Astrocyte of the cerebellum (primary cell): ENCODE results near the gene RELN.

ENCODE experiments used
- DNase-seq: peaks from one replicate; pipeline ENCODE4 v3.0.0-alpha.2; 2011; ENCODE audit warnings: low read depth
- H3K4me3 ChIP-seq: 2 replicates; pipeline ENCODE4 v1.5.1; 2011; ENCODE audit warnings: mild to moderate bottlenecking, low read depth, low read length, moderate library complexity
- in situ Hi-C: cut with HindIII; loops from 2 replicates; pipeline ENCODE4 v1.10.0; 2017; ENCODE audit warnings: low sequenced_read_pairs
- TF ChIP-seq, protein P1 (sequence below): IDR thresholded peaks from 2 replicates; pipeline ENCODE4 v1.5.1; 2012; ENCODE audit warnings: low read length, low read depth, moderate library complexity, mild to moderate bottlenecking; ENCODE audit errors: missing control alignments

The RELN gene

DNA sequence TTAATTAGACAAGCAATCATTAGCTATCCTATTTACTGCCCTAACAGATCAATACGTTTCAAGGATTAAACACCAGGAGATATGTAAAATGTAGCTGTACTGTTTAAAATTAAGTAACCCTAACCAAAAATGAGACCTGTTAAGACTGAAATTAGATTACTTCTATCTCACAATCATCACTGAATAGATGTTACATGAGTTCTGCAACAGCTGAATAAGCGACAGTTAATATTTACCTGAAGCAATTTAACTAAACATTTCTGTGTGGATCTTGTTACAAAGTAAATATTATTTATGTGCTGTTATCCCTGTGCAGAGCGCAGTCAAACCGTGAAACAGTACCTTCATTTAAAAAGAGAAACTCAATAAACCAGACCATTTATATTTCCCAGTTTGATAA, 122.5 kb downstream of the RELN start:
- TF ChIP-seq, protein P1, sequence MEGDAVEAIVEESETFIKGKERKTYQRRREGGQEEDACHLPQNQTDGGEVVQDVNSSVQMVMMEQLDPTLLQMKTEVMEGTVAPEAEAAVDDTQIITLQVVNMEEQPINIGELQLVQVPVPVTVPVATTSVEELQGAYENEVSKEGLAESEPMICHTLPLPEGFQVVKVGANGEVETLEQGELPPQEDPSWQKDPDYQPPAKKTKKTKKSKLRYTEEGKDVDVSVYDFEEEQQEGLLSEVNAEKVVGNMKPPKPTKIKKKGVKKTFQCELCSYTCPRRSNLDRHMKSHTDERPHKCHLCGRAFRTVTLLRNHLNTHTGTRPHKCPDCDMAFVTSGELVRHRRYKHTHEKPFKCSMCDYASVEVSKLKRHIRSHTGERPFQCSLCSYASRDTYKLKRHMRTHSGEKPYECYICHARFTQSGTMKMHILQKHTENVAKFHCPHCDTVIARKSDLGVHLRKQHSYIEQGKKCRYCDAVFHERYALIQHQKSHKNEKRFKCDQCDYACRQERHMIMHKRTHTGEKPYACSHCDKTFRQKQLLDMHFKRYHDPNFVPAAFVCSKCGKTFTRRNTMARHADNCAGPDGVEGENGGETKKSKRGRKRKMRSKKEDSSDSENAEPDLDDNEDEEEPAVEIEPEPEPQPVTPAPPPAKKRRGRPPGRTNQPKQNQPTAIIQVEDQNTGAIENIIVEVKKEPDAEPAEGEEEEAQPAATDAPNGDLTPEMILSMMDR = no peak
- DNase-seq = no peak
- in situ Hi-C loops = no loop called here
- no peak overlapping the region for H3K4me3 ChIP-seq

DNA sequence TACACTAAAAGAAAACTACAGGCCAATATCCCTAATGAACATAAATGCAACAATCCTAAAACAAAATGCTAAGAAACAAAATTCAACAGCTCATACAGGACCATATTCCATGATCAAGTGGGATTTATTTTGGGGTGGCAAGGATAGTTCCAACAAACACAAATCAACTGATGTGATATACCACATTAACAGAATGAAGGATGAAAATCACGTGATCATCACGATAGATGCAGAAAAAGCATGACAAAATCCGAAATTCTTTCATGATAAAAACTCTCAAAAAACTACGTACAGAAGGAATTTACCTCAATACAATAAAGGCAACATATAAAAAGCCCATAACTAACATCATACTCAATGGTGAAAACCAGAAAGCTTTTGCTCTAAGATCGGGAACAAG, 124.0 kb downstream of the RELN start:
- in situ Hi-C loops = no loop called here
- no peak overlapping the region for H3K4me3 ChIP-seq
- TF ChIP-seq, protein P1 = no peak
- no peak for DNase-seq

DNA sequence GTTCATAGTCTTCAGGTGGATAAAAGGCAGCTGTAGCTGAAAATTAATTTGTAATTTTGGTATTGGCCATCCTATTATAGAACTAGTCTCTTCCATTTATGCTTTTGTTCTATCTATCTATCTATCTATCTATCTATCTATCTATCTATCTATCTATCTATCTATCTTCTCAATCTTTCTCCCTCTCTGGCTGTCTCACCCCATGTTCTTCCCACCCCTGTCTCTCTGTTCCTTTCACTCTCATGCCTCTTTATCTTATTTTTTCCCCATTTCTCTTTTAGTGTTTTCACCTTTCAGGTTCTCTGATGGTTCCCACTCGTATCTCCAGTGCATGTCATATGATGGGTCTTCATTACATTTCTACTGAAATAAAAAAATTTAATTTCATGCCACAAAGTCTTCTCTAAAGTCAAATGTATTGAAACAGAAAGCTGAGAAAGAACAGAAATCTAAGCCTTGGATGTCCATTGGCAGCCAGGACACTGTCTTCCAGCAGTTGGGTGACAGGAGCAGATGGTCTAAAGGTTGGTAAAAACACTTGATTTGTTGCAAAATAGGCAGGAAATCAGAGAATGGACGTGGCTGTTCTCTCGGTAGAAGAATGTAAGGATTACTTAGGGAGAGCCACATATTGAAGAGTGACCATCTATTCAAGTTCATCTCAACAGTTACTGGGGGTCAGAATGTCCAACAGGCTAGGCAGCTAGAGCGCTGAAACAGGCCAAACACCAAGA, 127.0 kb downstream of the RELN start:
- DNase-seq = no peak
- H3K4me3 ChIP-seq = no peak overlapping the region
- TF ChIP-seq, protein P1 = no peak
- in situ Hi-C loops = no loop called here

DNA sequence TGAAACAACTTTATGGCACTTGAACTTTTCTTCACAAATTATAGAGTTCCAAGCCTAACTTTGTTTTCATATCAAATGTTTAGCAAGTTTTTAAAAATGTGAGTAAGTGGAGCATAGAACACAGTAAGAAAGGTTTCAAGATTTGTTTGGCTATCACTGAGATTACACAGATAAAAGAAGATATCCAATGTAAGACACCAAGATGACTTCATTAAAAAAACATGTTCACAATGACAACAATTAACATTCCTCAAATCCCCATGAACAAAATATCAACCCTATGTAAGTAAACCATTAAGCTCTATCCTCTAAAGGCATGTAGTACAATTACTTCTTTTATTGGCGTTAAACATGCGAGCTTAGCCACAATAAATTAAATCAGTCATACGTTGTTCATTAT, 129.7 kb downstream of the RELN start:
- DNase-seq = no peak
- in situ Hi-C loops = no loop called here

DNA sequence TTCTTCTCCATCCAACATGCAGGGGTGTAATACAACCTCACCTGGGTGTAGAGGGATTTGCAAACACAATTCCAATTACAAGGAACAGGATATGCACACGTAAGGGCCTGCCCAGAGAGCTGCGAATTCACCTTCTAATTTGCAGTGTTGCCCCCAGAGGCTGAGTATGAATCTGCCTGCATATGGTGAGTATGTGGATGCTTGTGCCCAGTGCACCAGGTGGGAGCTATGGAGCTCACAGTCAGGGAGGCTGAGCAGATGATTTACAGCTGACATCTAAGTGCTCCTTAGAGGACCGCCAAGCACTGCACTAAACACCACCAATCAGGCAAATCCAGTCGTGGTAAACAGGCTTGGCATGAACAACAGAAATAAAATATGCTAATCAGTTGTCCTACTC, 132.0 kb downstream of the RELN start:
- no peak for DNase-seq
- H3K4me3 ChIP-seq = no peak overlapping the region
- in situ Hi-C loops = no loop called here
- TF ChIP-seq, protein P1 = no peak

More for the DNA sequence above, 129.7 kb downstream of the RELN start:
- H3K4me3 ChIP-seq = no peak overlapping the region
- TF ChIP-seq, protein P1 = no peak

DNA sequence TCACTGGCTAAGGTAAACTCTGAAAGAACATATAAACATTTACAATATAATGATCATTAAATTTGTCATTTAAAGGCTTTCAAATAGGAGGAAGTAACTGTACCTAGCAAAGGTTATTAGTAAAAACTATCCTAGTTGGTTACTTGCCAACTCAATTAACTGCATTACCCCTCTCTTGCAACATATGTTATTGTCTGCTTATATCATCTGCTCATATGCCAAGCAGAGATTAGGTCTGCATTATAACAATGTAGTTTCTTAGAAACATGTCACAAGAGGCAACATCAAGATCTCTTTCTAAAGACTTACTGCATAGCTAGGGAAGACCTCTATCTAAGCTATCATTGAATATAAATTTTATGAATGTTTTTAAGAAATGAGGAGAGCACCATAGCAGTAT, 132.5 kb downstream of the RELN start:
- in situ Hi-C loops = no loop called here
- TF ChIP-seq, protein P1 = no peak
- no peak overlapping the region for H3K4me3 ChIP-seq
- no peak for DNase-seq
